ENCODE measurements around the gene CTSW.

DNA sequence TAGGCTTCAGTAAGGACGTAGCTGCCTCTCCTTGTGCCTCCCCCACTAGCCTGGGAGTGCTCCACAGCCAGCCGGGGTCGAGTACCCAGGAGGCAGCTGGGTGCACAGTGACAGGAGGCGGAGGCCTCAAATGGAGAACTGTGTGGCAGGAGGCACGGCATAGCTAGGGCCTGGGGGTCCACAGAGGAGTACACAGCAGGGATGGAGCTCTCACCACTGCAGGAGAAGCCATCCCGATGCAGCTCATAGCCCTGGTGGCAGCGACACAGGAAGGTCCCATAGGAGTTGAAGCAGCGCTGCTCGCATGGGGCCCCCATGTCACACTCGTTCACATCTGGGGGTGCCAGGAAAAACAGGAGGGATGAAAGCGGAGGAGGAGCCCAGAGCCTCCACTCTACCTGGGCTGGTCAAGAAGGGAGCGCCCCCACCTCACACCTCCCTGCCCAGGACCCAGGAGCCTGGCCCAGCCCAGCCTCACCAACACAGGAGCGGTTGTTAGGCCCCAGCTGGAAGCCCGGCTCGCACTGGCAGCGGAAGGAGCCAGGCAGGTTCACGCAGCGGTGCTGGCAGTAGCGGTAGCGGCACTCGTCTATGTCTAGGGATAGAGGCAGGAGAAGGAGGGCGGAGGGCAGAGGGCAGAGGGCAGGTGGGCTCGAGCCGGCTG is 9.9 kb upstream of the CTSW start:
- TF ChIP-seq, protein P1, sequence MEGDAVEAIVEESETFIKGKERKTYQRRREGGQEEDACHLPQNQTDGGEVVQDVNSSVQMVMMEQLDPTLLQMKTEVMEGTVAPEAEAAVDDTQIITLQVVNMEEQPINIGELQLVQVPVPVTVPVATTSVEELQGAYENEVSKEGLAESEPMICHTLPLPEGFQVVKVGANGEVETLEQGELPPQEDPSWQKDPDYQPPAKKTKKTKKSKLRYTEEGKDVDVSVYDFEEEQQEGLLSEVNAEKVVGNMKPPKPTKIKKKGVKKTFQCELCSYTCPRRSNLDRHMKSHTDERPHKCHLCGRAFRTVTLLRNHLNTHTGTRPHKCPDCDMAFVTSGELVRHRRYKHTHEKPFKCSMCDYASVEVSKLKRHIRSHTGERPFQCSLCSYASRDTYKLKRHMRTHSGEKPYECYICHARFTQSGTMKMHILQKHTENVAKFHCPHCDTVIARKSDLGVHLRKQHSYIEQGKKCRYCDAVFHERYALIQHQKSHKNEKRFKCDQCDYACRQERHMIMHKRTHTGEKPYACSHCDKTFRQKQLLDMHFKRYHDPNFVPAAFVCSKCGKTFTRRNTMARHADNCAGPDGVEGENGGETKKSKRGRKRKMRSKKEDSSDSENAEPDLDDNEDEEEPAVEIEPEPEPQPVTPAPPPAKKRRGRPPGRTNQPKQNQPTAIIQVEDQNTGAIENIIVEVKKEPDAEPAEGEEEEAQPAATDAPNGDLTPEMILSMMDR (IDR thresholded peaks at IDR 0.05), result no peak
- TF ChIP-seq REST (IDR thresholded peaks at IDR 0.05; ENCODE audit: insufficient read depth in 1 of 2, low read depth in 2 of 2, low read length in 1 of 2) (no peak), POLR2AphosphoS5 (IDR thresholded peaks at IDR 0.05; ENCODE audit: low read depth, low read length) (peak; percentile 32), SIN3A (IDR thresholded peaks at IDR 0.05; ENCODE audit: borderline replicate concordance, insufficient read depth, low read depth, low read length) (no peak), TCF7L2 (IDR thresholded peaks at IDR 0.05; ENCODE audit: low read depth, low read length) (no peak)

Data from Panc1 (cell line).